Glutamatergic neuron (in vitro differentiated cells): ENCODE measurements around the gene CTNND2. TPM values are rescaled to one million over a fixed set of nuclear protein-coding genes. Genes with fewer than 3 reads are reported as not detected.

Experiments used
- DNase-seq: peaks from one replicate; pipeline ENCODE4 v3.0.0; 2022
- H3K27ac Mint-ChIP-seq: one replicate; pipeline ENCODE4 v1.8.0; 2020; ENCODE audit warnings: mild to moderate bottlenecking, mixed read lengths, inconsistent platforms; ENCODE audit not compliant: unreplicated experiment
- H3K27me3 Mint-ChIP-seq: one replicate; pipeline ENCODE4 v1.8.0; 2020; ENCODE audit warnings: mild to moderate bottlenecking, moderate library complexity, mixed read lengths, inconsistent platforms; ENCODE audit not compliant: unreplicated experiment
- H3K36me3 Mint-ChIP-seq: one replicate; pipeline ENCODE4 v1.8.0; 2020; ENCODE audit warnings: mild to moderate bottlenecking, mixed read lengths, inconsistent platforms; ENCODE audit not compliant: unreplicated experiment
- H3K4me1 Mint-ChIP-seq: one replicate; pipeline ENCODE4 v1.8.0; 2020; ENCODE audit warnings: mild to moderate bottlenecking, low read depth, mixed read lengths, inconsistent platforms; ENCODE audit not compliant: unreplicated experiment
- H3K4me3 Mint-ChIP-seq: one replicate; pipeline ENCODE4 v1.8.0; 2020; ENCODE audit warnings: mild to moderate bottlenecking, mixed read lengths, inconsistent platforms; ENCODE audit not compliant: unreplicated experiment
- H3K9me3 Mint-ChIP-seq: one replicate; pipeline ENCODE4 v1.8.0; 2020; ENCODE audit warnings: mild to moderate bottlenecking, moderate library complexity, mixed read lengths, inconsistent platforms; ENCODE audit not compliant: unreplicated experiment
- CTCF ChIP-seq: fragments of 200-600 bp; sonication (generic); IDR thresholded peaks from one replicate; pipeline ENCODE4 v1.5.0; 2021; ENCODE audit not compliant: partially characterized antibody, unreplicated experiment
- total RNA-seq: library from RNA; stranded (reverse); fragmentation: NEBNext Ultra II Directional; extraction: Animal tissue kit (Norgen Biotek cat#: 25700); gene quantifications from one replicate; pipeline ENCODE4 v1.2.1, GENCODE V29; 2021; ENCODE audit not compliant: unreplicated experiment

CTNND2 gene
- total RNA-seq, 1 donor from 2014 or later, result 134 TPM

GRCh38 chr5:10984021-10984715, 920.1 kb downstream of the CTNND2 start:
- H3K4me3 Mint-ChIP-seq, result no peak overlapping the region
- no peak overlapping the region for H3K27ac Mint-ChIP-seq
- H3K27me3 Mint-ChIP-seq, result peaks cover 1% of the 10 kb centered on the region
- no peak for DNase-seq
- peaks cover 2% of the 10 kb centered on the region for H3K9me3 Mint-ChIP-seq
- peaks cover 11% of the 10 kb centered on the region for H3K4me1 Mint-ChIP-seq
- TF ChIP-seq CTCF, result no peak
- peaks cover 7% of the 10 kb centered on the region for H3K36me3 Mint-ChIP-seq

- H3K36me3 Mint-ChIP-seq, result peaks cover 12% of the 10 kb centered on the region
- no peak overlapping the region for H3K27ac Mint-ChIP-seq
- no peak overlapping the region for H3K4me3 Mint-ChIP-seq
- DNase-seq, result no peak
- H3K27me3 Mint-ChIP-seq, result peaks cover 1% of the 10 kb centered on the region
- H3K4me1 Mint-ChIP-seq, result peaks cover 6% of the 10 kb centered on the region
- no peak for TF ChIP-seq CTCF
- no peaks in the 10 kb centered on the region for H3K9me3 Mint-ChIP-seq
Observed at GRCh38 chr5:10982626-10983025, 921.6 kb downstream of the CTNND2 start.

GRCh38 chr5:10981932-10982331, 922.3 kb downstream of the CTNND2 start:
- Mint-ChIP-seq H3K9me3 (no peaks in the 10 kb centered on the region), H3K27me3 (peaks cover 1% of the 10 kb centered on the region), H3K27ac (no peak overlapping the region), H3K36me3 (peaks cover 12% of the 10 kb centered on the region), H3K4me3 (no peak overlapping the region), H3K4me1 (peaks cover 2% of the 10 kb centered on the region)
- TF ChIP-seq CTCF, result no peak
- no peak for DNase-seq

- no peaks in the 10 kb centered on the region for H3K9me3 Mint-ChIP-seq
- H3K4me1 Mint-ChIP-seq, result peaks cover 2% of the 10 kb centered on the region
- no peak overlapping the region for H3K27ac Mint-ChIP-seq
- no peak for TF ChIP-seq CTCF
- peaks cover 1% of the 10 kb centered on the region for H3K27me3 Mint-ChIP-seq
- H3K36me3 Mint-ChIP-seq, result peaks cover 31% of the 10 kb centered on the region
- no peak for DNase-seq
- H3K4me3 Mint-ChIP-seq, result no peak overlapping the region
Observed at GRCh38 chr5:10977011-10977410, 927.2 kb downstream of the CTNND2 start.

- H3K36me3 Mint-ChIP-seq, result peaks cover 28% of the 10 kb centered on the region
- no peaks in the 10 kb centered on the region for H3K4me1 Mint-ChIP-seq
- no peaks in the 10 kb centered on the region for H3K9me3 Mint-ChIP-seq
- H3K4me3 Mint-ChIP-seq, result no peak overlapping the region
- no peak for DNase-seq
- H3K27me3 Mint-ChIP-seq, result peaks cover 1% of the 10 kb centered on the region
- no peak for TF ChIP-seq CTCF
- H3K27ac Mint-ChIP-seq, result no peak overlapping the region
Observed at GRCh38 chr5:10975945-10976344, 928.3 kb downstream of the CTNND2 start.
